ENCODE results near the gene PLXNC1. TPM values are rescaled to one million over a fixed set of nuclear protein-coding genes. Genes with fewer than 3 reads are reported as not detected.

The PLXNC1 gene
- total RNA-seq, 1 donor from 2014 or later: 4.9 TPM

DNA sequence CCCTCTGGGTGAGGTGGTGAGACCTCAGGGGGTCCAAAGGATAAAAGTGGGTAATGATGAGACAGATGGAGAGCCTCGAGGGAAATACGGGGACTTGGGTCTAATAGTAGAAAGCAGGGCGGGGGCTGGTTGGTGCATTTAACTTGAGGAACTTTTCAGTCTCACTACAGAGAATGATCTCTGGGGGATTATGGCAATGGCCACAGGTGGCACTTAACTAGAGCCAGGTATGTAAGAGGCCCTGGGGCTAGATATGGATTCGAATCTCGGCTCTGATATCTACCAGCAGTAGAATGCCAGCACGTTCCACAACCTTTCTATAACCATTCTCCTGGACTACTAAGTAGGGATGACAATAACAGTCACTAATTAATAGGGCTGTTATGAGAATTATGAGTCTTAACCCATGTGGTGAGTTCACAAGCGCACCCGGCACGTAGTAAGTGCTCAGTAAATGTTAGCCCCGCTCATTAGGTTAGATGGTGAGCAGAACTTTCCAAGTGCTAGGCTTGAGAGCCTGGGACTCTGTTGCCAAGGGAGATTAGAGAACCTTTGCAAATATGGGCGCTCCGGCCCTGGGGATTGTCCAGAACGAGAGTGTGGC is 888 bp upstream of the PLXNC1 start:
- no peak for DNase-seq
- Mint-ChIP-seq H3K36me3 (ENCODE audit: unreplicated experiment) (no peaks in the 10 kb centered on the region), H3K4me1 (ENCODE audit: low read depth, unreplicated experiment) (peaks cover 10% of the 10 kb centered on the region), H3K9me3 (ENCODE audit: unreplicated experiment) (peaks cover 5% of the 10 kb centered on the region), H3K27ac (ENCODE audit: unreplicated experiment) (peak overlapping the region; percentile 48), H3K27me3 (ENCODE audit: unreplicated experiment) (peaks cover 25% of the 10 kb centered on the region), H3K4me3 (ENCODE audit: unreplicated experiment) (peak overlapping the region; percentile 84)
- TF ChIP-seq, protein P1, sequence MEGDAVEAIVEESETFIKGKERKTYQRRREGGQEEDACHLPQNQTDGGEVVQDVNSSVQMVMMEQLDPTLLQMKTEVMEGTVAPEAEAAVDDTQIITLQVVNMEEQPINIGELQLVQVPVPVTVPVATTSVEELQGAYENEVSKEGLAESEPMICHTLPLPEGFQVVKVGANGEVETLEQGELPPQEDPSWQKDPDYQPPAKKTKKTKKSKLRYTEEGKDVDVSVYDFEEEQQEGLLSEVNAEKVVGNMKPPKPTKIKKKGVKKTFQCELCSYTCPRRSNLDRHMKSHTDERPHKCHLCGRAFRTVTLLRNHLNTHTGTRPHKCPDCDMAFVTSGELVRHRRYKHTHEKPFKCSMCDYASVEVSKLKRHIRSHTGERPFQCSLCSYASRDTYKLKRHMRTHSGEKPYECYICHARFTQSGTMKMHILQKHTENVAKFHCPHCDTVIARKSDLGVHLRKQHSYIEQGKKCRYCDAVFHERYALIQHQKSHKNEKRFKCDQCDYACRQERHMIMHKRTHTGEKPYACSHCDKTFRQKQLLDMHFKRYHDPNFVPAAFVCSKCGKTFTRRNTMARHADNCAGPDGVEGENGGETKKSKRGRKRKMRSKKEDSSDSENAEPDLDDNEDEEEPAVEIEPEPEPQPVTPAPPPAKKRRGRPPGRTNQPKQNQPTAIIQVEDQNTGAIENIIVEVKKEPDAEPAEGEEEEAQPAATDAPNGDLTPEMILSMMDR (IDR thresholded peaks at IDR 0.05; ENCODE audit: partially characterized antibody, unreplicated experiment): no peak

DNA sequence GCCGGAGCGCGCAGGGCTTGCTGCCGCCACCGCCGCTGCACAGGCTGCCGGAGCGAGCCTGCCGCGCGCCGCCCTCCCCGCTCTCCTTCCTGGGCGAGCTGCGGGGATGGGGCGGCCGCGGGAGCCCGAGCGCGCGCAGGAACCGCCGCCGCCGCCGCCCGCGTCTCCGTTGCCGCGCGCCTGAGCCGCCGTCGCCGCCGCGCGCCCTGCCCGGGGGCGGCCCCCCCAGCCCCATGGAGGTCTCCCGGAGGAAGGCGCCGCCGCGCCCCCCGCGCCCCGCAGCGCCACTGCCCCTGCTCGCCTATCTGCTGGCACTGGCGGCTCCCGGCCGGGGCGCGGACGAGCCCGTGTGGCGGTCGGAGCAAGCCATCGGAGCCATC is 352 bp downstream of the PLXNC1 start:
- Mint-ChIP-seq H3K36me3 (ENCODE audit: unreplicated experiment) (no peaks in the 10 kb centered on the region), H3K9me3 (ENCODE audit: unreplicated experiment) (peaks cover 5% of the 10 kb centered on the region), H3K4me3 (ENCODE audit: unreplicated experiment) (peak overlapping the region; percentile 79), H3K27ac (ENCODE audit: unreplicated experiment) (no peak overlapping the region), H3K27me3 (ENCODE audit: unreplicated experiment) (peaks cover 22% of the 10 kb centered on the region), H3K4me1 (ENCODE audit: low read depth, unreplicated experiment) (peaks cover 12% of the 10 kb centered on the region)
- TF ChIP-seq, protein P1 (IDR thresholded peaks at IDR 0.05; ENCODE audit: partially characterized antibody, unreplicated experiment): no peak
- DNase-seq: no peak

DNA sequence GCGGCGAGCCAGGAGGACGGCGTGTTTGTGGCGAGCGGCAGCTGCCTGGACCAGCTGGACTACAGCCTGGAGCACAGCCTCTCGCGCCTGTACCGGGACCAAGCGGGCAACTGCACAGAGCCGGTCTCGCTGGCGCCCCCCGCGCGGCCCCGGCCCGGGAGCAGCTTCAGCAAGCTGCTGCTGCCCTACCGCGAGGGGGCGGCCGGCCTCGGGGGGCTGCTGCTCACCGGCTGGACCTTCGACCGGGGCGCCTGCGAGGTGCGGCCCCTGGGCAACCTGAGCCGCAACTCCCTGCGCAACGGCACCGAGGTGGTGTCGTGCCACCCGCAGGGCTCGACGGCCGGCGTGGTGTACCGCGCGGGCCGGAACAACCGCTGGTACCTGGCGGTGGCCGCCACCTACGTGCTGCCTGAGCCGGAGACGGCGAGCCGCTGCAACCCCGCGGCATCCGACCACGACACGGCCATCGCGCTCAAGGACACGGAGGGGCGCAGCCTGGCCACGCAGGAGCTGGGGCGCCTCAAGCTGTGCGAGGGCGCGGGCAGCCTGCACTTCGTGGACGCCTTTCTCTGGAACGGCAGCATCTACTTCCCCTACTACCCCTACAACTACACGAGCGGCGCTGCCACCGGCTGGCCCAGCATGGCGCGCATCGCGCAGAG is 873 bp downstream of the PLXNC1 start:
- Mint-ChIP-seq H3K4me1 (ENCODE audit: low read depth, unreplicated experiment) (peaks cover 12% of the 10 kb centered on the region), H3K36me3 (ENCODE audit: unreplicated experiment) (no peaks in the 10 kb centered on the region), H3K27me3 (ENCODE audit: unreplicated experiment) (peaks cover 22% of the 10 kb centered on the region), H3K9me3 (ENCODE audit: unreplicated experiment) (peaks cover 5% of the 10 kb centered on the region), H3K27ac (ENCODE audit: unreplicated experiment) (no peak overlapping the region), H3K4me3 (ENCODE audit: unreplicated experiment) (peak overlapping the region; percentile 79)
- TF ChIP-seq, protein P1 (IDR thresholded peaks at IDR 0.05; ENCODE audit: partially characterized antibody, unreplicated experiment): peak; percentile 47
- DNase-seq: peak; percentile 83

DNA sequence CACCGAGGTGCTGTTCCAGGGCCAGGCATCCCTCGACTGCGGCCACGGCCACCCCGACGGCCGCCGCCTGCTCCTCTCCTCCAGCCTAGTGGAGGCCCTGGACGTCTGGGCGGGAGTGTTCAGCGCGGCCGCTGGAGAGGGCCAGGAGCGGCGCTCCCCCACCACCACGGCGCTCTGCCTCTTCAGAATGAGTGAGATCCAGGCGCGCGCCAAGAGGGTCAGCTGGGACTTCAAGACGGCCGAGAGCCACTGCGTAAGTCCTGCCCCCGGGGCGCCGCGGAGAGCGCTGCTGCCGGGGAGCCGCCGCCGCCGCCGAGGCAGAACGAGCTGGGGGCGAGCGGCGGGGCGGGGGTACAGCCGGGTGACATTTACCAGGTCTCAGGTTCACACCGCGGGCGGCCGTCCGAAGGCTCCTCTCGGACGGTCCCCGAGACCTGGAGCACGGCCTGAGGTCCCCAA is 1.4 kb downstream of the PLXNC1 start:
- Mint-ChIP-seq H3K4me3 (ENCODE audit: unreplicated experiment) (peak overlapping the region; percentile 65), H3K4me1 (ENCODE audit: low read depth, unreplicated experiment) (peaks cover 12% of the 10 kb centered on the region), H3K27me3 (ENCODE audit: unreplicated experiment) (peaks cover 22% of the 10 kb centered on the region)

More for the DNA sequence above, 1.4 kb downstream of the PLXNC1 start:
- H3K9me3 Mint-ChIP-seq (ENCODE audit: unreplicated experiment): peaks cover 5% of the 10 kb centered on the region
- H3K36me3 Mint-ChIP-seq (ENCODE audit: unreplicated experiment): no peaks in the 10 kb centered on the region
- TF ChIP-seq, protein P1 (IDR thresholded peaks at IDR 0.05; ENCODE audit: partially characterized antibody, unreplicated experiment): no peak
- H3K27ac Mint-ChIP-seq (ENCODE audit: unreplicated experiment): no peak overlapping the region
- DNase-seq: peak; percentile 64
